NCI-H2029 (cell line): Measurements from ENCODE around the gene CRACDL.
A peak's percentile ranks its signal among the peaks of the same experiment; 100 is the strongest.

Source experiments
- DNase-seq: peaks from one replicate; lab custom pipeline; 2025; lab: John Stamatoyannopoulos, UW

CRACDL gene

GRCh38 chr2:98924038-98924830 lies 11.8 kb downstream of the CRACDL start:
- no peak for DNase-seq

- no peak for DNase-seq
Observed at GRCh38 chr2:98923244-98923940, 12.6 kb downstream of the CRACDL start.

- no peak for DNase-seq
Observed at GRCh38 chr2:98921062-98921461, 15.0 kb downstream of the CRACDL start.

GRCh38 chr2:98917031-98917471 lies 19.0 kb downstream of the CRACDL start:
- no peak for DNase-seq

GRCh38 chr2:98915751-98916358 lies 20.2 kb downstream of the CRACDL start:
- DNase-seq = no peak

DNA sequence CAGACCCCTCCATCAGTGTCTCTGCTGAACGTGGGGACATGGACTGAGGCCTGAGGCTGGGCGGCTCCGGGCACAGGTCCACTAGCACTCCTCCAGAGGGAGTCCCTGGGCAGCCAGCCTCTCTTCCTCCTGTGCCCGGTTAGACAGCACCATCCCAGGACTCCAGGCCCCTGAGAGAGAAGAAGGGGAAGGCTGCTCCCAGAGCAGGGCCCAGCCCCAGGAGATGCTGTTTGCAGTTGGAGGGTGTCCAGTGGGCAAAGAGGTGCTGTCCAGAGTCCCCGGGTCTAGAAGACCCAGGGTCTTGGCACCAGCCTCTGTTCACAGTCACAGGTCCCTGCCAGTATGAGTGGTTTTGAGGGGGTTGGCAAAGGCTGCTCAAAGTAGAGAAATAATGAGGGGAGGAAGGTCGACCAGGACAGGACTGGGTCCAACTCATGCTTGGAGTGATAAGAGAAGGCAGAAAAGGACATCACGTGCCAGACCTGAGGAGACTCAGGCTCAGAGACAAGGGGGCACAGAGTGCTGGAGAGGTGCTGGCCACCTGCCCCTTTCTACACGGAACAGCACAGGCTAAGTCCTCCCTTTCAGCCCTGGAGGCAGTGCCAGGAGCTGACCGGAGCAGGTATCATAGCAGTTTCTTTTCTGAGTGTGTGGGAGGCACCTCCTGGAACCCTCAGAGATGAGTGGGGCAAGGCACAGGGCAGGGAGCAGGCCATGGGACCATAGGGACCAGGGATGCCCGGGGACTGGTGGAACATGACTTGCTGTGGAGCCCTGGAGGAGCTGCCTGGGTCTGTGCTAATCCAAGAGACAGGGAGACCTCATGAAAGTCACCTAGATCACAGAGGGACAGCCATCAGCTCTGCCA lies 21.1 kb downstream of the CRACDL start:
- peak; percentile 49 for DNase-seq

DNA sequence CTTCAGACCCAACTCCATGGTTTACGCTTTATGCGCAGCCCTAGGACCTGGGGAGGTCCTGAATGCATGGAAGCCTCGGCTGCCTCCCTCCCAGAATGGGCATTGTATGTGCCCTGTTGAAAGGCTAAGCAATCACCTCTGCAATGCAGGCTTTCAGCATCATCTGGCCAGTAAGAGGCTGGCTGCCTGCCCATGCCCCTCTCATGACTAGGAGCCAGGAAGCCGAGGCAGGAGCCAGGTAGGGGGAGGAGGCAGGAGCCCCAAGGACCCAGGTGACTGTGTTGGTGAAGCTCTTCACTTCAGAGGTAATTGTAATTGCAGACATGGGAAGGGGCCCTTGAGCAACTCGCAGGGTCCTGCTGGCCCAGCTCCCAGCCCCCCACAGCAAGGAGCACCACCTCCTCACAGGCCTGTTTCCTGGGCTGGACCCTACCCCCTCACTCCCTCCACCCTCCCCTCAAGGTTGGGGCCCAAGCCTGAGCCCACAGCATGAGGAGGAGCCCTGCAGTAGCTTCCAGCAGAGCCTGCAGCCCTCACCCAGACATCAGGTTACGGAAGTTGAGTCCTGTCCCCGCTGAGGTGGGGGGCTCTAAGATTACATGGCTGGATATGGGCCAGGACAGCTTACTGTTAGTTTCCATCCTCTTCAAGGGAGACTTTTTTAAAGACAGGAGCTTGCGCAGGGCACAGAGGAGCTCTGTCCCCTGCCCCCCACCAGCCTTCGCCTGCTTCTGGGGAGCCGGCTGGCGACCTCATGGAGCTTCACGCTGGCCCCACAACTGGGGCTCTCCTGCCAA lies 21.9 kb downstream of the CRACDL start:
- peak; percentile 97 for DNase-seq

DNA sequence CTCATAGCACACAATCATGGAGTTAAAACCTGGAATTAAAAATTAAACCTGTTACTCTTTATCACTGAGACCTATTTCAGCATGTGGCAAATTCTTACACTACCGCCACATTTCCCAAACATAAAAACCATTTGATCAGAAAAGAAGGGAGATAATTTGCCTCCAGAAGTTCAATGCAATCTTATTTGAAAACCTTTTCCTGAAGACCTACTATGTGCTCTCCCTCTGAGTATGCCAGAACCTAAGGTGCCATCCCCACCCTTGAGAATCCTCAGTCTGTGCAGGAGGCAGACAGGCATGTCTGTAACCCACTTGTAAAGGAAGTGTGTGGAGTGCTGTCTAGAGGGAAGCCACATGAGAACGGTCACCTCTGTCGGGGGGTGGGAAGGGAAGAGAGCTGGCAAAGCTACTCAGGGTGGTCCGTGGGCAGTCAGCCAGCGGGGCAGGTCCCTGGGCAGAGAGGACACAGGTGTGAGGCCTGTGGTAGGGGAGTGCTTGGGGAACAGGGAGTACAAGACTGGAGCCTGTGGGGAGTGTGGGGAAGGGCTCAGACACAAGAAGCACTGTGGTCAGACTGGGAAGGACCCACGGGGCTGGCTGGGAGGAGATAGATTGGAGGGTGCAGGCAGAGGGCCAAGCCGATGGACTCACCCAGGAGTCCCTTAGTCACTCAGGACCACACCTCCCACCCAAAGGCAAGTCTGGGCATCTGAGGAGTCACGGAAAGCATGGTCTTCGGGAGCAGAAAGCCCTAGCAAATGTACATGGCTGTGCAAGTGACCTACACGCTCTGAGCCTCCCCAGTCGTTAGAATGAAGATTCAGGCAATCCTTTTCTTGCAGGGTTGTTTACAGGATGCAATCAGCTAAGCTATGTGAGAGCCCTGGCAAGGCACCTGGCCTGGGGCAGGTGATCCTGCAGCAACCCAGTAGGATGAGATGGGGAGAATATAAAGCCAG lies 22.8 kb downstream of the CRACDL start:
- DNase-seq = no peak

DNA sequence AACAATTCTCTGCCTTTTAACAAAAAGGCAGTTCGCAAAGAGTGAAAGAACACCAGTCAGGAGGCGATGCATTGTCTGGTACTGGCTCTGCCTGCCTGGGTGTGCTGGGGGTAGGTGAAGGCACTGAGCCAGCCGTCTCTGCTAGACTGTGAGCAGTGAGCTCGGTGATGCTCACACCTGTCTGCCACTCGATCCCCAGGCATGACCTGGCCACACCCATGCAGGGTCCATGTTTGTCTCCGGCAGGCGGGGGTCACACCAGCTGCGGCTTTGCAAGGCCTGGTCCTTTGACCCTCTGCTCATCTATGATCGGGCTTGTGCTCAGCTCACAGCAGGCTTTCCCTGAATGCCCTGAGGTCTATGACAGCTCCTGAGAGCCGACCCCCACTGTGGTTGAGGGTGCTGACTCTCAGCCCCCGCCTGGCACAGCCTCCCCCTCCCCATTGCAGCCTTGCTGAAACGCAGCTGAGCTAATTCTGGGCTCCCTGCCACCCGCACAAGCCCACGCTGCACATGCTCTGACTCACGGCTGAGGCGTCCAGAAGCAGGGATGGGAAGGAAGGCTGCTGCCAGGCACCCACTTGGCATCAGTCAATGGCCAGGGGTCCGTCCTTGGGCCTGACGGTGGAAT lies 23.7 kb downstream of the CRACDL start:
- DNase-seq = peak; percentile 87

DNA sequence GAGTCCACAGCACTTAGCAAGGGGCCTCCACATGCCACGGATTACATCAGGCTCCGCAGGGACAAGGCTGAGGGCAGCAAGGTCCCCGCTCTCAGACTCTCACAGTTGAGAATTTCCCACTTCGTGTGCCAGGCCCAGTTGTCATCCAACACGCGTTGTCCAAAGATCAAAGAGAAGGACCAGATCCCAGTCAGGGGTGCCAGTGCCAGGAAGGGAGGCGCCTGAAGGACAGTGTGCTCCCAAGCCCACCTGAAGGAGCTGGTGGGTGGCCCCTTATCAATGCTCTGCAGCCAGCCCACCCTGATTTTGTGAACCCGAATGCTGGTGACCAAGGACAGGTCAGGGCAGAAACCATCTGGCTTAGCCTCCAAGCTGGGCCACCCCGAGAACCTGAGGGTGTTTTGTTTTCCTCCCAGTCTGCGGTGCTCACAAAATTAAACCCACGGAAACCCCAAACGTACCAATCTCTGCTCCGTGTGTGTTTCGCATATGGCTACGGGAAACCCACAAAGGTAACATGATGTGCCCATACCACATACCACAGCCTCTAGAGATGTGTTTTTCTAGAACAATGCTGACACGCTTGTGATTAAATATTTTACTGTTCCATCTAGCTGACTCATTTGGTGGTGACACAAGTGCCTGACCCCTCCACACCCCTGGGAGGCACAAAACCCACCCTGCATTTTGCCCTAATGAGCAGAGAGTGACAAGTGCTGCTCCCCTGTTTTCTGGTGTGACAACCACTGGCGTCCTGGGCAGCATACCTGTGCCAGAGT lies 24.5 kb downstream of the CRACDL start:
- DNase-seq = no peak

DNA sequence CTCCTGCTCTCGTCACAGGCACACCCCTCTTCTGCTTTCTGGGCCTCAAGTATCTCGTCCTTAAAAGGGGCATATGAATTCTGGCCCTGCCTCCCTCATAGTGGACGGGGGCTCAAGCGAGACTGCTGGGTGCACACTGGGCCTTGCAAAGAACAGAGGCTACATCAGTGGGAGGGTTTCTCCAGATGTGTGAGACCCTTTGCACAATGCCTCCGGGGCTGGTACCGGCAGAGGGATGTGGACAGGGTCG lies 25.0 kb downstream of the CRACDL start:
- no peak for DNase-seq

- DNase-seq = no peak
Observed at GRCh38 chr2:98910349-98911125, 25.5 kb downstream of the CRACDL start.

DNA sequence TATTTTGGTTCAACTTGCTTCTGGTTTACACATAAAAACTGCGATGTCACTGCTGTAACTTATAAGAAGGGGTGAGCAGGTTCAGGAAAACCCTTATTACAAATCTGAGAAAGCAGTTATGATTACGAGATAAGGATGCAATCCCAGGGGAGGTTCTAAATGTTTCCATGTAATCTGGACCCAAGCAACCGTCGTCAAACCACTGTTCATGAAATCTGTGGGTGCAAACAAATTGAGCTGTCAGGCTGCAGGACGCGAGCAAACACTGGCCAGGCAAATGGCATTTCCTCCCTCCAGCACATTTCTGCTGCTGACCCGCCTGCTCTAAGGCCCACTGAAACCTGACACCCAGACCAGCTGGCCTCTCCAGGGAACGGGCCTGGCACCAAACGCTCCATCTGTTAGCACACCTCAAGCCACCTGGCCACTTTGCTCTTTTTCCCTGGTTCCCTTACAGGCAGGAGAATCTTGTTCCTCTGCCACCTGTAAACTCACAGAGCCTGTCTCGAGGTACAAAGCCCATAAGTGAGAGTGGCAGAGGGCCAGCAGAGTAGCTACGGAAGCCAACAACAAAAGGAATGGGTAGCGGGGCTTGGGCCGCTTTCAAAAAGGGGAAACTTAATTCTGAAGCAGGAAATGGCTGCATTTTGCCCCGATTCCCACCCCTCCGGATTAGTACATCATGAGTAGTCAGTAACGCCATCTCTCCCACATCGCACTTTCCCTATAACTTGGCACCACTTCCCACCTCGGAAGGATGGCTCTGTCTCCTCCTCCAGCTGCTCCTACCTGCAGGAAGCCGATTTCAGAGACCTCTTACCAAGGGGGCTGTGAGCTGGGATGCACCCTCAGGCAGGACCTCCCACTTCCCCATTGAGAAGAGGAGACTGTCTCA lies 26.5 kb downstream of the CRACDL start:
- DNase-seq = peak; percentile 96

DNA sequence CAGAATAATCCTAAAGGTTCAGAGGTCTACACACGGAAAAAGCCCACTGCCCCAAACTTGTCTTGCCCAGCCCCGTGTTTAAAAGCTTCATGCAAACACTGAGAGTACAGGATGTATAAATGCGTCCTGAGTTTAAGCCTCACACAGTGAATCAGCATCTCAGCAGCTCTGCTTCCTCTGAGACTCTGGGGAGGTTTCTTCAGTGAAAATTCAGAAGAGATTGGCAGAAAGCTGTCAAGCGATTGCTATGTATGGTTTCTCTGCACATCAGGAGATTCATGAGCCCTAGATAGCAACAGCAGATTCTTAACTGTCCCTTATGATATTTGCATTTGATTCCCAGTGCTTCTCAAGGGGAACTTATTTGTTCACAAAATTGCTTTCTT lies 27.1 kb downstream of the CRACDL start:
- DNase-seq = no peak

- no peak for DNase-seq
Observed at GRCh38 chr2:98907966-98908905, 27.8 kb downstream of the CRACDL start.

DNA sequence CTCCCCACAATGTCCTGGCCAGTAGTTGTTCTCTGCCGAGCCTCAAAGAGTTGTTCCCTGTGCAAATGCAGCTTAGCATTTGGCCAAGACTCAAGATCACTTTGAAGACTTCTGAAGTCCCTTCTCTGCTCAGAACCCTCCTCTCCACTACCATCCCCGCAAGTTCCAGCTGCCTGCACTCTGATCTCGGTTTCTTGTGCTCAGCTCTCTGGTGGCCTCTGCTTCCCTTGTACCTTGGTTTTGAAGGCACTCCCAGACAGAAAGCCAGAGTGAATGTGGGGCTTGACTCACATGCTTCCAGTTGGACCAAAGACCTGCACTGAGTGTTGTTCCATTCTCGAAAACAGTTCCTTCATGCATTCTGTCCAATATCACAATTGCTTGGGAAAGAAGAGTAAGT lies 28.6 kb downstream of the CRACDL start:
- no peak for DNase-seq
